HG02970 (cell line): Measurements from ENCODE around the gene ZNF428.
"Not testable (repeated sequence)": the region's sequence is repeated elsewhere in the genome, so short reads cannot be mapped to it uniquely, and the experiment has no call there.

ENCODE experiments used
- ATAC-seq: cut with Tn5 transposase; IDR thresholded peaks from one replicate; pipeline ENCODE4 v1.9.1; 2021; ENCODE audit warnings: mild to moderate bottlenecking, moderate library complexity, moderate number of reproducible peaks; ENCODE audit not compliant: unreplicated experiment, low FRiP score

The ZNF428 gene

DNA sequence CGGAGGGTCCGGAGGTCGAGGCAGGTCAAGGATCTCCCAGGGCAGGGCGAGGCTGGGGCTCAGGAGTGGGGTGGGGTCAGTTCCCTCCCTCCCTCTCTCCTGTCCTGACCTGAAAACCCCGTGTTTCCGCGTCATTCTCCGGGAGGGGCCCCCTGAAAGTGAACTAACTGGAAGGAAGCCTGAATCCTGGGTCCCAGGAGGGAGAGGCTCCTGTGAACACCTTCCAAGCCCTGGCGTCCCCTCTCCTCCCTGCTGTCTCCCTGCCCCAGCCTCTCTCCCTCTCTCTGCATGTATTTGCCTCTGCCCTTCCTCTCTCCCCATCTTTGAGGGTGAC lies 21.0 kb upstream of the ZNF428 start:
- no peak for ATAC-seq

GRCh38 chr19:43639519-43640423 lies 20.3 kb upstream of the ZNF428 start, which contains the start of gene CADM4:
TSS of gene CADM4 (minus strand) at chr19:43639850. CDS start at chr19:43639790, 60 bp downstream.
- ATAC-seq = no peak

- ATAC-seq = no peak
Measured at GRCh38 chr19:43638995-43639518, 19.6 kb upstream of the ZNF428 start.

DNA sequence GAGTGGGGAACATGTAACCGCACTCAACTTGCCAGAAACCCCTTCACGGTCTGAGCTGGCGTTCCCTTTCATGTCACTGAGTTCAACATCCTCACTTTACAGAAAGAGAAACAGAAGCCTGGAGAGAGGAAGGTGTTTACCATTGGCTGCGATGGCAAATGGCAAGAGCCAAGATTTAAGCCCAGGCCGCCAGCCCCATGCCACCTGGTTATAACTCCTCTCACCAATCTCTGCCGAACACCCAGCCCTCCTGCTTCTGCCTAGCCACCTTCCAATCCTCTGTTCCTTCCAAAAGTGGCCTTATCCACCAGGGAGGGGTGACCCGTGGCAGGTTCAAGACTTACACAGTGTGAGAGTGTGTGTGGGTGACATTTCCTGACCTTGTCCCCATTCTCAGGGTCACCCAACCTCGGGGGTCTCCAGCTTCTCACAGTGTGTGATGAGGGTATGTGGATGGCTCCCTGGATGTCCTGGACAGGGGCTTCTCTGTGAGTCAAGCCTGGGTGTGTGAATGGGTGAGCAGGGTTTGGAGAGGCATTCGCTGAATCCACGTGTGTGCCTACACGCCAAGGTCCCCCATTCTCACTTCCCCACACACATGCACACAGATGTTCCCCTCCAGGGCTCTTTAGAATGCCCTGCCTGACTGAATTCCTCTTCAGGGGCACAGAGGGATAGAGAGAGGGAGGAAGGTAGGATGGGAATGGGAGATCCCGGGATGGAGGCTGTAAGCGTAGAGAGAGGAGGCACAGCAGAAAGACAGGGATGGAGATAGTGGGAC lies 19.0 kb upstream of the ZNF428 start:
- no peak for ATAC-seq

- no peak for ATAC-seq
Measured at GRCh38 chr19:43636121-43636683, 16.8 kb upstream of the ZNF428 start.

DNA sequence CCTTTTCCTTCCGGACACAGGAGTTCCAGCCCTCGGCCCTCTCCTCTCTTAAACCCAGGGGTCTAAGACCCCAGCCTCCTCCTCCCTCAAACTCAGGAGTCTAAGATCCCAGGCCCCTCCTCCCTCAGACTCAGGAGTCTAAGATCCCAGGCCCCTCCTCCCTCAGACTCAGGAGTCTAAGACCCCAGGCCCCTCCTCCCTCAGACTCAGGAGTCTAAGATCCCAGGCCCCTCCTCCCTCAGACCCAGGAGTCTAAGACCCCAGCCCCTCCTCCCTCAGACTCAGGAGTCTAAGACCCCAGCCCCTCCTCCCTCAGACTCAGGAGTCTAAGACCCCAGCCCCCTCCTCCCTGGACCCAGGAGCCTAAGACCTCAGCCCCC lies 16.1 kb upstream of the ZNF428 start:
- not testable (repeated sequence) for ATAC-seq

GRCh38 chr19:43634872-43635560 lies 15.6 kb upstream of the ZNF428 start:
- ATAC-seq = no peak

DNA sequence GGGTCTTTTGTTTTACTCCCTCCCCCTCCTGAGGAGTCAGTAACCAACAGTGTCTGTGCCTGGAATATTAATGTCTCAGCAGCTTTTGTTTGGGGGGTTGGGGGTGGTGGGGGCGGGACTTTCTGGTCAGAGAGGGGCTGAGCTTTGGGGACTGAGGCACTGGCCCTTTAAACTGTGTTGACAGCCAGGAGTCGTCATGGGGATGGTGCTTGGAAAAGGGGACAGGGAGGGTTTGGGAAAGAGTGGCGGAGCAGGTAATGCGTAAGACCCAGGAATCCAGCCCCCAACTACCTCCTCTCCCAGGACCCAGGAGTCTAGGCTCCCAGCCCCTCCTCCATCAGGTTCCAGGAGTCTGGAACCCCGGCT lies 15.1 kb upstream of the ZNF428 start:
- no peak for ATAC-seq

- no peak for ATAC-seq
Measured at GRCh38 chr19:43634068-43634467, 14.6 kb upstream of the ZNF428 start.

DNA sequence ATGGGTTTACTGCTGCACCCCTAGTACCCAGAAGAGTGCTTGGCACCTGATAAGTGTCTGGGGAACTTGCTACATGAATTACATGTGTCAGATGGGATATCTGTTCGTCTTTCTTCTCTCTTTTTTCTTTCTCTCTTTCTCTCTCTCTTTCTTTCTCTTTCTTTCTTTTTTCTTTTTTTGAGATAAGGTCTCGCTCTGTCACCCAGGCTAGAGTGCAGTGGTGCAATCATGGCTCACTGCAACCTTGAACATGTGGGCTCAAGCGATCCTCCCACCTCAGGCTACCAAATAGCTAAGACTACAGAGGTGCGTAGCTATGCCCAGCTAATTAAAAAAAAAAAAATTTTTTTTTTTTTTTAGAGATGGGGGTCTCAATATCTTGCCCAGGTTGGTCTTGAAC lies 14.1 kb upstream of the ZNF428 start:
- ATAC-seq = no peak

GRCh38 chr19:43631491-43631890 lies 12.1 kb upstream of the ZNF428 start:
- ATAC-seq = no peak

- ATAC-seq = no peak
Measured at GRCh38 chr19:43628646-43629326, 9.4 kb upstream of the ZNF428 start.

DNA sequence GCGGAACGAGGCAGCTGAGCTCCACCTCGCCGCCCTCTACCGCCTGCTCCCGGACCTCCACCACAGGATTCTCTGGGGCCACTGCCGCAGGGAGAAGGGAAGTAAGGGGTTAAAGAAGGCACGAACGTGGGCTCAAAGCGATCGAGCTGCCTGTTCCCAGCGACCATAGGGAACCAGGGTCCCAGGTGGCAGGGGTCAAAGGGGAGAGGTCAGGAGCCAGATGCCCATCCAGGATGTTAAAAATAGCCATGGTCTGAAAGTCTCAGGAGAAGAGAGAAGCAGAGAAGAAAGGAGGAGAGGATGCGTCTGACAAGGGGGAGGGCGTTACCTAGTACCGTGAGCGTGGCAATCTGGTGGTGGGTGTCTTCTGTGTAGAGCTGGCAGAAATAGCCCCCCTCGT lies 7.4 kb upstream of the ZNF428 start:
- ATAC-seq = no peak

DNA sequence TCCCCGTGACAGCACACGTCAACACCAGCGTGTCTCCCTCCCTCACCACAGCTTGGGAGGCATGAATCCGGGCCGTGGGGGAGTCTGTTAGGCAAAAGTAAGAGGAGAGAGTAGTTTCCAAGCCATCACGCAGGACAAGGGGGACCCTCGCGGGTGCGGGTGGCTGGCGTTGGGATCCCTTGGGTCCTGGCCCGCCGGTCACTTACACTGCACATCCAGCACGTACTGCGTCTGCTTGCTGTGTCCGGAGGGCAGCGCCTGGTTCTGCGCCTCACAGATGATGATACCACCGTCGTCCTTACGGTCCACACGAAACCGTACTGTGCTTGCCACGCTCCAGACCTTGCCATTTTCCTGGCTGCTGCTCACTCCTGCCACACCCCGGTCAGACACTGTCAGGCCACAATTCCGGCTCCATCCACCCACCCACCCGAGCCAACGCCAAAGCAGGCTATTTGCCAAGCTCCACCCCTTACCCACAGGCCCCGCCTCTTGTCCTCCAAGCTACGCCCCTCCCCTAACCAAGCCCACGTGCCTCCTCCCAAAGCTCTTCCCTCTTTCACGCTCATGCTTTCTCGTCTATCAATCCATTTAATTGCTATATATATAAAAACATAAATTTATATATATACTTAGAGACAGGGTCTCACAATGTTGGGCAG lies 6.6 kb upstream of the ZNF428 start:
- ATAC-seq = no peak

- no peak for ATAC-seq
Measured at GRCh38 chr19:43624933-43625332, 5.5 kb upstream of the ZNF428 start.

DNA sequence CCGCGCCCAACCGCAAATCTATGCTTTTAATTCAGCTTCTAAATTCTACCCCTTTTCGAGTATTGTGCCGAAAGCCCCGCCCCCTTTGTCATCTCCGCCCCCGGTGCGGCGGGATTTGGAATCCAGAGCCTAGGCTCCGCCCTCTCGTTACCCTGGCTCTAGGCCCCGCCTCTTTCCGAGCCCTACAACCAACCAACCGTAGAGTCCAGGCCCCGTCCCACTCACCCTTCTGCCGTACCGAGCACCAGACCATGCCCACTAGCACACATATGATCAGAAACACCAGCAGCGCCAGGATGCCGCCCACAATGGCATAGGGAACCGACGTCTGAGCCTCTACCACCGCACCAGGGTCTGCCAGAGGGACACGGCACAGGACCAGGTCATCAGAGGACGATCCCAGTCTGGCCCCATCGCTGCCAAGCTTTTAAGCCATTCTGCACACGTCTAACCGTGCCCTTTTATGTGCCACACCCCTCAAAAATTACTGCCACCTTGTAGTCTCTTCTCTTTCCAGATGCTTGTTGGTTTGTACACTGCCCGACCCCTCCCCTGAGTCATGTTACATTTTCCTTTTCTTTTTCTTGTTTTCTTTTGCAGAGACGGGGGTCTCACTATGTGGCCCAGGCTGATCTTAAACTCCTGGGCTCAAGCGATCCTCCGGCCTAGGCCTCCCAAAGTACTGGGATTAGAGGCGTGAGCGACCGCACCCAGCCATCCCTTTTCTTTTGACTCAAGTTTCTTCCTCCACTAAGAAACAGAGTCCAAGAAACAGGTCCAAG lies 4.7 kb upstream of the ZNF428 start:
- no peak for ATAC-seq

- ATAC-seq = no peak
Measured at GRCh38 chr19:43622956-43623355, 3.5 kb upstream of the ZNF428 start.

- no peak for ATAC-seq
Measured at GRCh38 chr19:43622070-43622469, 2.6 kb upstream of the ZNF428 start.
